H9 (cell line): ENCODE measurements around the gene CSNK1G1. TPM values are rescaled to one million over a fixed set of nuclear protein-coding genes. Genes with fewer than 3 reads are reported as not detected.

Experiments used
- DNase-seq: peaks from one replicate; pipeline ENCODE4 v3.0.0-alpha.2; 2017
- H2AFZ ChIP-seq: one replicate; pipeline ENCODE4 v1.6.1; 2013; ENCODE audit warnings: mild to moderate bottlenecking, low read length, control low read depth, moderate library complexity
- H2AK5ac ChIP-seq: 2 replicates; pipeline ENCODE4 v1.6.1; 2013; ENCODE audit warnings: low read length, control low read depth, mixed read lengths; ENCODE audit not compliant: insufficient read length
- H2BK120ac ChIP-seq: one replicate; pipeline ENCODE4 v1.6.1; 2013; ENCODE audit warnings: low read depth, mild to moderate bottlenecking, low read length, control low read depth, inconsistent platforms; ENCODE audit not compliant: poor library complexity, severe bottlenecking
- H2BK12ac ChIP-seq: 2 replicates; pipeline ENCODE4 v1.6.1; 2013; ENCODE audit warnings: low read length, control low read depth, mixed read lengths, low read depth; ENCODE audit not compliant: insufficient read length
- H2BK15ac ChIP-seq: 2 replicates; pipeline ENCODE4 v1.6.1; 2013; ENCODE audit warnings: low read depth, low read length, control low read depth
- H2BK20ac ChIP-seq: one replicate; pipeline ENCODE4 v1.6.1; 2013; ENCODE audit warnings: low read depth, mild to moderate bottlenecking, low read length, control low read depth, inconsistent platforms; ENCODE audit not compliant: poor library complexity, severe bottlenecking
- H2BK5ac ChIP-seq: 2 replicates; pipeline ENCODE4 v1.6.1; 2013; ENCODE audit warnings: low read length, control low read depth, mixed read lengths; ENCODE audit not compliant: insufficient read length
- H3K14ac ChIP-seq: 2 replicates; pipeline ENCODE4 v1.6.1; 2013; ENCODE audit warnings: low read length, control low read depth; ENCODE audit not compliant: insufficient read depth
- H3K18ac ChIP-seq: 2 replicates; pipeline ENCODE4 v1.6.1; 2013; ENCODE audit warnings: low read depth, mild to moderate bottlenecking, mixed read lengths, low read length, control low read depth; ENCODE audit not compliant: insufficient read length
- H3K23ac ChIP-seq: 2 replicates; pipeline ENCODE4 v1.6.1; 2013; ENCODE audit warnings: low read length, control low read depth, mixed read lengths, low read depth; ENCODE audit not compliant: insufficient read length
- H3K23me2 ChIP-seq: 2 replicates; pipeline ENCODE4 v1.6.1; 2013; ENCODE audit warnings: low read depth, mild to moderate bottlenecking, mixed read lengths, low read length, control low read depth; ENCODE audit not compliant: insufficient read length, poor library complexity, severe bottlenecking
- H3K27ac ChIP-seq: 2 replicates; pipeline ENCODE4 v1.5.1; 2013; ENCODE audit warnings: low read length, control low read depth, mixed read lengths, low read depth; ENCODE audit not compliant: insufficient read length
- H3K27me3 ChIP-seq: 2 replicates; pipeline ENCODE4 v1.6.1; 2013; ENCODE audit warnings: low read length, control low read depth, inconsistent platforms; ENCODE audit not compliant: insufficient read depth
- H3K4ac ChIP-seq: 2 replicates; pipeline ENCODE4 v1.6.1; 2013; ENCODE audit warnings: low read depth, mild to moderate bottlenecking, control low read depth, inconsistent platforms, low read length, moderate library complexity
- H3K4me1 ChIP-seq: 2 replicates; pipeline ENCODE4 v1.6.1; 2013; ENCODE audit warnings: low read length, control low read depth, inconsistent platforms; ENCODE audit not compliant: insufficient read depth
- H3K4me2 ChIP-seq: 2 replicates; pipeline ENCODE4 v1.6.1; 2013; ENCODE audit warnings: low read length, control low read depth, mixed read lengths; ENCODE audit not compliant: insufficient read length, insufficient read depth
- H3K56ac ChIP-seq: 2 replicates; pipeline ENCODE4 v1.6.1; 2013; ENCODE audit warnings: low read depth, mild to moderate bottlenecking, mixed read lengths, low read length, control low read depth; ENCODE audit not compliant: insufficient read length
- H3K79me1 ChIP-seq: 2 replicates; pipeline ENCODE4 v1.6.1; 2013; ENCODE audit warnings: low read depth, mild to moderate bottlenecking, moderate library complexity, low read length, control low read depth, inconsistent platforms; ENCODE audit not compliant: insufficient read depth, poor library complexity, severe bottlenecking
- H3K79me2 ChIP-seq: 2 replicates; pipeline ENCODE4 v1.6.1; 2013; ENCODE audit warnings: low read length, control low read depth, inconsistent platforms; ENCODE audit not compliant: insufficient read depth
- H3K9ac ChIP-seq: 2 replicates; pipeline ENCODE4 v1.6.1; 2013; ENCODE audit warnings: low read length, control low read depth, mixed read lengths; ENCODE audit not compliant: insufficient read length; ENCODE audit errors: extremely low read depth
- H3K9me3 ChIP-seq: one replicate; pipeline ENCODE4 v1.6.1; 2013; ENCODE audit warnings: low read depth, low read length, inconsistent platforms; ENCODE audit not compliant: control insufficient read depth
- H3T11ph ChIP-seq: one replicate; pipeline ENCODE4 v1.6.1; 2013; ENCODE audit warnings: mild to moderate bottlenecking, low read length, control low read depth, inconsistent platforms
- H4K20me1 ChIP-seq: one replicate; pipeline ENCODE4 v1.6.1; 2013; ENCODE audit not compliant: control insufficient read depth, insufficient read length, insufficient read depth
- H4K5ac ChIP-seq: 2 replicates; pipeline ENCODE4 v1.6.1; 2013; ENCODE audit warnings: low read depth, mild to moderate bottlenecking, mixed read lengths, low read length, control low read depth; ENCODE audit not compliant: insufficient read length
- H4K8ac ChIP-seq: replicated peaks from 2 replicates; pipeline ENCODE4 v1.6.1; 2013; ENCODE audit warnings: low read length, control low read depth, mixed read lengths, low read depth; ENCODE audit not compliant: insufficient read length
- H4K91ac ChIP-seq: 2 replicates; pipeline ENCODE4 v1.6.1; 2013; ENCODE audit warnings: low read depth, mild to moderate bottlenecking, moderate library complexity, mixed read lengths, low read length, control low read depth; ENCODE audit not compliant: insufficient read length
- H3K27ac Mint-ChIP-seq, 3 experiments: 2 replicates in 2 of 3; 3 replicates in 1 of 3; pipeline ENCODE4 v1.8.0; 2020 to 2021; ENCODE audit warnings: mixed read lengths in 3 of 3, mild to moderate bottlenecking in 1 of 3, moderate library complexity in 1 of 3
- H3K27me3 Mint-ChIP-seq: 2 replicates; pipeline ENCODE4 v1.8.0; 2021; ENCODE audit warnings: low read depth, mild to moderate bottlenecking, moderate library complexity, mixed read lengths
- H3K36me3 Mint-ChIP-seq, 3 experiments: 2 replicates in 2 of 3; 3 replicates in 1 of 3; pipeline ENCODE4 v1.8.0; 2020 to 2021; ENCODE audit warnings: low read depth in 3 of 3, mixed read lengths in 3 of 3; ENCODE audit not compliant: insufficient read depth in 1 of 3
- H3K4me1 Mint-ChIP-seq, 2 experiments: 2 replicates each; pipeline ENCODE4 v1.8.0; 2020; ENCODE audit warnings: mixed read lengths in 2 of 2
- H3K4me3 Mint-ChIP-seq, 2 experiments: 2 replicates in 1 of 2; 3 replicates in 1 of 2; pipeline ENCODE4 v1.8.0; 2020 to 2021; ENCODE audit warnings: mild to moderate bottlenecking in 2 of 2, mixed read lengths in 2 of 2, moderate library complexity in 1 of 2
- H3K9me3 Mint-ChIP-seq, 2 experiments: 2 replicates in 1 of 2; 3 replicates in 1 of 2; pipeline ENCODE4 v1.8.0; 2020; ENCODE audit warnings: mild to moderate bottlenecking in 2 of 2, mixed read lengths in 2 of 2, moderate library complexity in 1 of 2
- WGBS: extraction: QIAGEN DNeasy Blood & Tissue Kit; methylation state at CpG from one replicate; pipeline ENCODE4 v1.1.7; 2013; ENCODE audit warnings: missing lambda C conversion rate, low lambda C conversion rate, mixed read lengths; ENCODE audit not compliant: insufficient read length; ENCODE audit errors: extremely low coverage; 5-methylcytosine and 5-hydroxymethylcytosine counted together
- total RNA-seq: library from RNA; stranded (reverse); gene quantifications from 2 replicates; pipeline ENCODE4 v1.2.1, GENCODE V29; 2021
- TF ChIP-seq, protein P1 (sequence below): fragments of 200-600 bp; sonication (generic); conservative IDR thresholded peaks from 3 replicates; pipeline ENCODE4 v1.8.0; 2021; ENCODE audit warnings: antibody characterized with exemption, mild to moderate bottlenecking

CSNK1G1 gene
- total RNA-seq, 1 experiment from 2014 or later: 17.1 TPM

DNA sequence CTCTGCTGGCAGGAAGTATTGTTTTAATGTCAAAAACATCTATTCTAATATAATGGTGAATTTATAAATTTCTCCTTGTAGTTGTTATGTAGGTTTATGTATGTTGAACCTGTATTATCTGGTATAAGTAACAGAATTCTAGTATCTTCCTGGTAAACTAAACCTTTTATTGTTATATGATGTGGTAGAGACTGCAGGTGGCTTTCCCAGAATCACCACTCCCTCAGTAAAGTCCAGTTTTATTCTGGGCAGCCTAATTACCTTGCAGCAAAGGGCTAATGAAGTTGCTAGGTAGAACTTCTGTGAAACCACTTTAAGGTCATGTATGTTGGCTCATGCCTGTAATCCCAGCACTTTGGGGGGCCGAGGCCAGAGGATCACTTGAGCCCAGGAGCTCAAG lies 15.6 kb downstream of the CSNK1G1 start:
- Histone ChIP-seq H2AFZ (no peak overlapping the region), H3K23me2 (no peaks in the 10 kb centered on the region), H3T11ph (no peak overlapping the region), H4K20me1 (no peaks in the 10 kb centered on the region), H3K27ac (no peak overlapping the region), H3K23ac (no peak overlapping the region), H2BK12ac (no peak overlapping the region), H2BK5ac (no peak overlapping the region), H3K9ac (no peak overlapping the region), H2BK15ac (no peak overlapping the region), H3K79me2 (no peaks in the 10 kb centered on the region), H3K27me3 (no peaks in the 10 kb centered on the region), H3K18ac (no peak overlapping the region), H3K14ac (no peak overlapping the region), H3K4me1 (no peaks in the 10 kb centered on the region), H3K4me2 (no peak overlapping the region), H4K91ac (no peak overlapping the region), H3K56ac (no peak overlapping the region), H3K79me1 (no peaks in the 10 kb centered on the region), H2AK5ac (no peak overlapping the region), H3K9me3 (no peaks in the 10 kb centered on the region), H4K8ac (no peak overlapping the region), H4K5ac (no peak overlapping the region), H3K4ac (no peak overlapping the region), H2BK120ac (no peak overlapping the region), H2BK20ac (no peak overlapping the region)
- Mint-ChIP-seq H3K4me3 (no peak overlapping the region), H3K4me1 (peaks cover 9 to 12% of the 10 kb centered on the region in 2 experiments), H3K27me3 (no peaks in the 10 kb centered on the region), H3K27ac (no peak overlapping the region), H3K9me3 (no peaks in the 10 kb centered on the region), H3K36me3 (peaks cover under 1 to 8% (median 5%) of the 10 kb centered on the region in 3 experiments; a peak in 3 of 7 replicates)
- no CpG with 5 or more reads among the region's 1 CpG for WGBS
- TF ChIP-seq, protein P1, sequence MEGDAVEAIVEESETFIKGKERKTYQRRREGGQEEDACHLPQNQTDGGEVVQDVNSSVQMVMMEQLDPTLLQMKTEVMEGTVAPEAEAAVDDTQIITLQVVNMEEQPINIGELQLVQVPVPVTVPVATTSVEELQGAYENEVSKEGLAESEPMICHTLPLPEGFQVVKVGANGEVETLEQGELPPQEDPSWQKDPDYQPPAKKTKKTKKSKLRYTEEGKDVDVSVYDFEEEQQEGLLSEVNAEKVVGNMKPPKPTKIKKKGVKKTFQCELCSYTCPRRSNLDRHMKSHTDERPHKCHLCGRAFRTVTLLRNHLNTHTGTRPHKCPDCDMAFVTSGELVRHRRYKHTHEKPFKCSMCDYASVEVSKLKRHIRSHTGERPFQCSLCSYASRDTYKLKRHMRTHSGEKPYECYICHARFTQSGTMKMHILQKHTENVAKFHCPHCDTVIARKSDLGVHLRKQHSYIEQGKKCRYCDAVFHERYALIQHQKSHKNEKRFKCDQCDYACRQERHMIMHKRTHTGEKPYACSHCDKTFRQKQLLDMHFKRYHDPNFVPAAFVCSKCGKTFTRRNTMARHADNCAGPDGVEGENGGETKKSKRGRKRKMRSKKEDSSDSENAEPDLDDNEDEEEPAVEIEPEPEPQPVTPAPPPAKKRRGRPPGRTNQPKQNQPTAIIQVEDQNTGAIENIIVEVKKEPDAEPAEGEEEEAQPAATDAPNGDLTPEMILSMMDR: no peak
- DNase-seq: no peak
